ENCODE results near the gene CYTH1.
"Not testable (repeated sequence)": the region's sequence is repeated elsewhere in the genome, so short reads cannot be mapped to it uniquely, and the experiment has no call there.

CYTH1 gene

DNA sequence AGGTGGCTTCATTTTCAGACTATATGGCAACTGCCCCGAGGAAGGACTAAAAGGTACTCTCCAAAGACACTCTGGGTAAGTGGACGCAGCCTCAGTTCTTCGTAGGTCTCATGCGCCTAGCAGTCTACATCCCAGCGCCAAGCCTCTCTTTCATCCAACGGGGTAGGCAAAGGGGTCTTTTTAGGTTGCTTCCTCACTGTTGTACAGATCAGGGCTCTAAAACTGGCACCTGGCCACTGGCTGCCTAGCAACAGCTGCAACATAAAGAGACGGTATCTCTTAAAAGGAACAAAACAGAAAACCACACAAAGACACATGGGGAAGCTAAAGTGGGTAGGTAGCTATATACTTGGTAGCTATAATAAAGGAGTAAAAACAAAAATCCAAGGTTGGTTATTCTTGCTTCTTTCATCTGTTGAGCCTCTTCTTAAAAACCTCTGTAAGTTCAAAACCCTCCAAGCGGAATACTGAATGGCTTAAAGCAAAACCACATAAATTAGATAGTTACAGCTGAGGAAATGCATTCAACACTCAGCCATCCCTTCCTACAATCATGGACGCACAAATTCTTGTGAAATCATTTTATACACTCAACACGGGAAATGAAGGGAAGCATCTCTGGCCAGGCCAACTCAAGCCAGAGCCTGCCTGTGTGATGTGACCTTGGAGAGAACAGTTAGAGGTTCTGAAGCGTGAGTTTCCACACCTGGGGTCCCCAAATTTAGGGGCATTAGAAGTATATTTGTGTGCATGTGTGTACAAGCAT is 22.7 kb downstream of the CYTH1 start:
- peak; percentile 34 to 44 for DNase-seq

DNA sequence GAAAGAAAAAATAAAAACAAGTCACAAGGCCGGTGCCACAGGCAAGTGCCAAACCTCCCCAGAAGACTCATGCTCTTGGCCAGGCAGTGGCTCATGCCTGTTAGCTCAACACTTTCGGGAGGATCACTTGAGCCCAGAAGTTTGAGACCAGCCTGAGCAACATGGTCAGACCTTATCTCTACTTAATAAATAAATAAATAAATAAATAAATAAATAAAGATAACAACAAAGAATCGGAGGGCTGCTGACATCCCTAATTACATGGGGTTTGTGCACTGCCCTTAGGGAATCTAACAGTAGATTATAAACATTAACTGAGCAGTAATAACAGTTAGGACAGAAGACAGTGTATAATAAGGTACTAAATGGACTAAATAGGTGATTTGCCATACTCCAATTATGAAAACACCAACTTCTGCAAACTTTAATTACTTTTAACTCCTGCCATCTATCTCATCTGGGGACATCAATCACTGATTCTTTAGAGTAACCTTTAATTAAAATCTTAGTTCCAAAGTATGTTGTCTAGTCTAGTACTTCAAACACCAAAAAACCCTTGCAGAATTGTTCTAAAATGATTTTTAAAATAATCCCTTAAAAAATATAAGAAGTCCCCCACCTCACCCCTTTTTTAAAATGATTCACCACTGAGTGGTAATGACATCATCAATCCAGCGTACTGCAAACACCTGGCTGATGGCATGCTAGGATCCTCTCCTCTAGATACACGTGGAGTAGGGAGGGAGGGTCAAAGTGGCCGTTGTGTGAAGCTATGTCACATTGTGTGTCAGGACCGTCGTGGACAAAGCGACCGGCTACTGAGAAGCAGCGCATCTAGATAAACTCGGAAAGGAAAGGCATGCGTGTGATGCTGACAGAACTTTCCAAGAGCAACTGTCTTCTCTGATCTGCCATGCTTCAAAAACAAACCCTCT is 28.5 kb downstream of the CYTH1 start:
- no peak for DNase-seq

- DNase-seq: peak in 1 of 2 donors; percentile 26
Observed at GRCh38 chr17:78751447-78752161, 30.5 kb downstream of the CYTH1 start.

- not testable (repeated sequence) for DNase-seq
Observed at GRCh38 chr17:78751000-78751399, 31.1 kb downstream of the CYTH1 start.

GRCh38 chr17:78748730-78749317 is 33.2 kb downstream of the CYTH1 start:
- DNase-seq: peak; percentile 89 to 95

DNA sequence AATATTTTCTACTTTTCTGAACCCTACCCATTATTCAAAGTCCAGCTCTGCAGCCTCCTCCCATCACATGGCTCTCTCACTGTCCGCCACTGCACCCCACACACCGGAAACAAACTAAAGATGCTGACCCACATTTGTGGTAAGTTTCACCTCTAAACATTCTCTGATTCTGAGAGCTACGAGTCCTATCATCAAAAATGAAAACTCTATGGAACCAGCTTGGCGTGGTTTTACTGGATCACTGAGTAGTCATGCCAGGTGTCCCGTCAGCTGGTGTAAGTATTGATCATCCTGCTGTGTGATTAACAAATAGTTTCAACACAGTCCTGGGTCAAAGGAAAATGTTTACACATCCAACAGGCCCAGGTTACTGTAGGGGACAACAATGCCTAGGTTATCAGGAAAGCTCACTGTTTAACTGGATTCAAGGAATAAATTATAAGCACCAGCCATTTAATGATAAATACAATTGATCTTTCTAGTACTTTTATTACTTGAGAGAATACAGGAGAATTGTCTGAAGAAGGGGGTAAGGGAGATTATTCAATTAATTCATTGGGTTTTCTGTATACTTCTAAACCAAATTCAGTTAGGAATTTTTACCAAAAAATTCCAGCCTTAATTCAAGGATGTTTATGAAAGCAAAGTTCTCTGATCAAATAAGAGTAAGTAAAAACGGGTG is 33.9 kb downstream of the CYTH1 start:
- DNase-seq: peak; percentile 52 to 66

DNA sequence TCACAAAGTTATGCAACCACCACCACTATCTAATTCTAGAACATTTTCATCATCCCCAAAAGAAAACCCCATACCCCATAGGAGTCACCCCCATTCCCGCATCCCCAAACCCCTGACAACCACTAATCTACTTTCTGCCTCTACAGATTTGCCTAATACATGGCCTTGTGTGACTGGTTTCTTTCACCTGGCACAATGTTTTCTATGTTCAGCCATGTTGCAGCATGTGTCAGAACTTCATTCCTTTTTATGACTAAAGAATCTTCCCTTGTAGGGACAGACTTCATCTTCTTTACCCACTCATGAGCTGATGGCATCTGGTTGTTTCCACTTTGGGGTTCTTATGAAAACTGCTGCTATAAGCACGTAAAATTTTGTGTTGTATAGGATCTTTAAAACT is 34.6 kb downstream of the CYTH1 start:
- DNase-seq: peak; percentile 33 to 41

GRCh38 chr17:78746949-78747269 is 35.2 kb downstream of the CYTH1 start:
- DNase-seq: no peak

DNA sequence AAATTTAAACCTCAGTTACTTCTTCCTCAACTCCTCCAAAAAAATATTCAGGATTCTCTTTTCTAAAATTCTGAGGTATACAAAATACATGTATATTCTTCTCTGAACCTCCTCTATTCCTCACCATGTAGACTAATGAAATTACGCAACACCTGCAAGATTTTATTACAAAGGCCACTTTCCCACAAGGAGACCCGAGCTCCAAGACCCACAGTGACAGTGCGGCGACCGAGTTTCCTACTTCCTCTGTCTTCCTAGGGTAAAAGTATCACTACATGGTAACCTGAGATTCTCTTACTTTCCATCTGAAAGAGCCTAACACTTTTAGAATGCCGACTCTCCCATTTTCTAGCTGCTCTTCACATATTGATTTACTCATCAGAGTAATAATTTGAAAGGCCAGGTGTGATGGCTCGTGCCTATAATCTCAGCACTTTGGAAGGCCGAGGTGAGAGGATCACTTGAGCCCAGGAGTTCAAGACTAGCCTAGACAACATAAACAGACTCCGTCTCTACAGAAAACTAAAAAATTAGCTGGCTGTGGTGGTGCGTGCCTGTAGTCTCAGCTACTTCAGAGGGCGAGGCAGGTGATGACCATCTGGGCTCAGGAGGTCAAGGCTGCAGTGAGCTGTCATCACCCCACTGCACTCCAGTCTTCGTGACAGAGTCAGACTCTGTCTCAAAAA is 35.7 kb downstream of the CYTH1 start:
- peak in 1 of 2 donors; percentile 31 for DNase-seq

GRCh38 chr17:78745407-78746088 is 36.5 kb downstream of the CYTH1 start:
- DNase-seq: peak in 1 of 2 donors; percentile 50

- DNase-seq: no peak
Observed at GRCh38 chr17:78742901-78743300, 39.2 kb downstream of the CYTH1 start.

DNA sequence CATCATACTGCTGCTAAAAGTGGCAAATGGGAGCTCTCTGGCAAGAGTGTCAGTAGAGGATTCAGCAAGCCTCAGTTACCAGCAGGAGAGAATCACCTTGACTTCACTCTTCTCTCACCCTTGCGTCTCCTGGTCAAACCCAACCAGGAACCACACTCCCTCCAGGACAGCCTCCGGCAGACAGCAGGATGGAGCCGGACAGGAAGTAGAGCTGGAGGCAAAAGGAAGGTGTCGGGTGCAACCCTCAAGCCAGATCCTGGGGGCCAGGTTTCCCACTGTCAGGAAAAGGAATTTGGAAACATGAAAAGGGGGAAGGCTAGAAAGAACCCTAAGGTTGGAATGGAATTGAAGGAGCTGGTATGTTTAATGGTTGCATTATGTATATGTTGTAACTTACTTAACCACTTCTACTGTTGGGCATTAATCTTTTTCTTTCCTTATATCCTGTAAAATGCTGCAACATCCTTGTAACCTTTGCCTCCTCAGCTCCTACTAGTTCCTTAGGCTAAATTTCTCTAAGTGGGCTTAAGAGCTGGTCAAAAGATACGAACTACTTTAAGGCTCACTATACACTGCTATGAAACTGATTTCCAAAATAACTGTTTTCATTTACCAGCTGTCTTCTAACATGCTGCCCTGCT is 40.3 kb downstream of the CYTH1 start:
- DNase-seq: no peak

GRCh38 chr17:78739331-78739931 is 42.6 kb downstream of the CYTH1 start:
- peak in 1 of 2 donors; percentile 24 for DNase-seq

- DNase-seq: no peak
Observed at GRCh38 chr17:78738698-78739097, 43.4 kb downstream of the CYTH1 start.

DNA sequence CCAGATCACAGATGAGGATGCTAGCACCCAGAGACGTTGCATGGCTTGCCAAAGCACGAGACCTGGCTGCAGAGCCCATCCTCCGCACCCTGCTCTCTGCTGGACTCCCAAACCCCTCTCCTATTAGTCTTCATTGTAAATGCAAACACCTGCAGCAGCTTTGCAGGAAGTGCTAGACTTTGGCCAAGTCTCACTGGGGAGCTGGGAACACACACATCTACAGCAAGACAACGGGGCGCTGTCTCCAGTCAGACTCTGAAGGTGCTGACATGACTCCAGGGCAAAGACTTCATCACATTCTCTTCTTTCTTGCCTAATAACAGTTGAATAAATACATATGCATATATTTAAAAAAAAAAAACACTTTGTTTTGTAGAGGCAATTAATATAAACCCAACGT is 43.8 kb downstream of the CYTH1 start:
- DNase-seq: no peak

DNA sequence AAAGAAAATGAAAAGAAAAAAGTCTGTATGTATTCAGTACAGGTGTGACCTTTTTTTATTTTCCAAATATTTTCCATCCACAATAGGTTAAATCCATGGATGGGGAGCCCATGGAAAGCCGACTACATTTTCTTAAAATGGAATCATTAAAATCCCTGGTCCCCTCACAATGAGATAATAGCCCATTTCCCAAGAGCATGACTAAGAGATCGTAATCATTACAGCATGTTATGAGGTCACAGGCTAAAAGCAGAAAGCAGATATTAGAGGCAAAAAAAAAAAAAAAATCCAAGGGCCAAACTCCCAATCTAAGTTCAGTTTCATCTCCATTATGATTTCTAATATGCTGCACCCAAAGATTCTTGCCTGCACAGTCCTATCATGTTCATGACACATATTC is 44.7 kb downstream of the CYTH1 start:
- DNase-seq: peak; percentile 87 to 94

- DNase-seq: peak; percentile 80 to 87
Observed at GRCh38 chr17:78736526-78737079, 45.5 kb downstream of the CYTH1 start.

- DNase-seq: peak in 1 of 2 donors; percentile 72
Observed at GRCh38 chr17:78735832-78736525, 46.1 kb downstream of the CYTH1 start.
